Keratinocyte (primary cell): ENCODE measurements around the gene NEK8. TPM values are rescaled to one million over a fixed set of nuclear protein-coding genes. Genes with fewer than 3 reads are reported as not detected.

ENCODE experiments used
- DNase-seq: peaks from one replicate; pipeline ENCODE4 v3.0.0-alpha.2; 2011; ENCODE audit warnings: low read depth, missing footprints, low spot score
- FAIRE-seq: peaks from 2 replicates; lab custom pipeline; 2011; peaks lifted over from hg19 to GRCh38; lab: Jason Lieb, UNC
- H2AFZ ChIP-seq: 2 replicates; pipeline ENCODE4 v1.6.0; 2012; ENCODE audit warnings: low read length, control low read depth, inconsistent platforms; ENCODE audit not compliant: control insufficient read depth
- H3K27ac ChIP-seq: 2 replicates; pipeline ENCODE4 v1.5.1; 2011; ENCODE audit warnings: low read length; ENCODE audit not compliant: control insufficient read depth, insufficient read depth
- H3K27me3 ChIP-seq: 3 replicates; pipeline ENCODE4 v1.6.0; 2011; ENCODE audit warnings: low read length; ENCODE audit not compliant: control insufficient read depth, insufficient read depth; ENCODE audit errors: extremely low read depth
- H3K36me3 ChIP-seq, 2 experiments: 2 replicates in 1 of 2; 3 replicates in 1 of 2; pipeline ENCODE4 v1.5.1; 2011; ENCODE audit warnings: low read length in 2 of 2, mild to moderate bottlenecking in 1 of 2; ENCODE audit not compliant: control insufficient read depth in 2 of 2, insufficient read depth in 2 of 2; ENCODE audit errors: extremely low read depth in 1 of 2
- H3K4me1 ChIP-seq: 3 replicates; pipeline ENCODE4 v1.5.1; 2011; ENCODE audit warnings: low read length; ENCODE audit not compliant: control insufficient read depth, insufficient read depth; ENCODE audit errors: extremely low read depth
- H3K4me2 ChIP-seq: 3 replicates; pipeline ENCODE4 v1.6.0; 2011; ENCODE audit warnings: low read depth, low read length; ENCODE audit not compliant: control insufficient read depth, insufficient read depth; ENCODE audit errors: extremely low read depth
- H3K4me3 ChIP-seq, 3 experiments: fragments of 200-600 bp in 1 of 3; sonication (generic) in 1 of 3; 2 replicates in 2 of 3; 3 replicates in 1 of 3; pipeline ENCODE4 v1.5.1; 2011 to 2016; ENCODE audit warnings: low read length in 3 of 3, mild to moderate bottlenecking in 3 of 3, control low read depth in 2 of 3, inconsistent platforms in 1 of 3, low read depth in 1 of 3, mixed read lengths in 1 of 3, mixed run types in 1 of 3, moderate library complexity in 1 of 3; ENCODE audit not compliant: control insufficient read depth in 2 of 3, insufficient read depth in 2 of 3; ENCODE audit errors: extremely low read depth in 1 of 3
- H3K79me2 ChIP-seq: 2 replicates; pipeline ENCODE4 v1.6.0; 2012; ENCODE audit warnings: low read length; ENCODE audit not compliant: control insufficient read depth, insufficient read depth
- H3K9ac ChIP-seq: 3 replicates; pipeline ENCODE4 v1.6.0; 2011; ENCODE audit warnings: low read length; ENCODE audit not compliant: control insufficient read depth, insufficient read depth; ENCODE audit errors: extremely low read depth
- H3K9me1 ChIP-seq: 3 replicates; pipeline ENCODE4 v1.6.0; 2011; ENCODE audit warnings: low read length; ENCODE audit not compliant: control insufficient read depth, insufficient read depth; ENCODE audit errors: extremely low read depth
- H3K9me3 ChIP-seq: 2 replicates; pipeline ENCODE4 v1.5.1; 2012; ENCODE audit warnings: low read depth, low read length; ENCODE audit not compliant: control insufficient read depth
- H4K20me1 ChIP-seq: 3 replicates; pipeline ENCODE4 v1.6.0; 2011; ENCODE audit warnings: low read length; ENCODE audit not compliant: control insufficient read depth, insufficient read depth; ENCODE audit errors: extremely low read depth
- EZH2 ChIP-seq: IDR thresholded peaks from one replicate; pipeline ENCODE4 v1.6.1; 2012; ENCODE audit warnings: inconsistent platforms, mild to moderate bottlenecking, low read length, moderate library complexity
- dilution Hi-C: fragments of 300-500 bp; cut with MboI; formaldehyde crosslinking; loops from one replicate; pipeline ENCODE4 v1.7.0; 2020; ENCODE audit warnings: low sequenced_read_pairs; ENCODE audit not compliant: extremely low pct_ligation_motif_present
- polyA plus RNA-seq, 5 experiments: library from polyadenylated mRNA; depleted of rRNA in 3 of 5; stranded (reverse) in 3 of 5; stranded (forward) in 1 of 5; unstranded in 1 of 5; fragments of >200 nt; gene quantifications; 1 replicate in 1 of 5; 2 replicates in 3 of 5; 3 replicates in 1 of 5; pipeline versions ENCODE4 v1.2.1 to v1.2.3, GENCODE V29; 2011 to 2012; ENCODE audit warnings: missing spikeins in 2 of 5, low read depth in 1 of 5, low replicate concordance in 1 of 5
- TF ChIP-seq, protein P1 (sequence below), 3 experiments: IDR thresholded peaks in 1 of 3; conservative IDR thresholded peaks in 1 of 3; optimal IDR thresholded peaks in 1 of 3; 2 replicates in 2 of 3; 3 replicates in 1 of 3; pipeline versions ENCODE3 to v1.5.1; 2011; ENCODE audit warnings: low read length in 3 of 3, mild to moderate bottlenecking in 3 of 3, moderate library complexity in 2 of 3, control low read depth in 1 of 3, inconsistent platforms in 1 of 3; ENCODE audit not compliant: insufficient read depth in 2 of 3; ENCODE audit errors: extremely low read depth in 1 of 3

Gene NEK8
- polyA plus RNA-seq, 1 donor (not counting 4 experiments of a cell fraction or from before 2014, with no cell fraction given) = 4.1 TPM

DNA sequence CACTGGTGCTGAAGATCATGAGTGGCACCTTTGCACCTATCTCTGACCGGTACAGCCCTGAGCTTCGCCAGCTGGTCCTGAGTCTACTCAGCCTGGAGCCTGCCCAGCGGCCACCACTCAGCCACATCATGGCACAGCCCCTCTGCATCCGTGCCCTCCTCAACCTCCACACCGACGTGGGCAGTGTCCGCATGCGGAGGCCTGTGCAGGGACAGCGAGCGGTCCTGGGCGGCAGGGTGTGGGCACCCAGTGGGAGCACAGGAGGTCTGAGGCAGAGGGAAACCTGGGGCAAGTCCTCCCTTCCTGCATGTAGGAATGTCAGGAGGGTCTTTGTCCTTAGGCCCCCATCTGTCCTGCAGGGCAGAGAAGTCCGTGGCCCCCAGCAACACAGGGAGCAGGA is 8.7 kb downstream of the NEK8 start:
- dilution Hi-C loops = no loop called here
- FAIRE-seq (no peak), DNase-seq (no peak)
- Histone ChIP-seq H3K27ac (no peak overlapping the region), H3K27me3 (no peaks in the 10 kb centered on the region), H3K4me1 (peaks cover 8% of the 10 kb centered on the region), H3K4me2 (no peak overlapping the region), H3K9me1 (no peaks in the 10 kb centered on the region), H4K20me1 (no peaks in the 10 kb centered on the region), H2AFZ (no peak overlapping the region), H3K36me3 (peaks cover 0 to 5% of the 10 kb centered on the region in 2 experiments), H3K9me3 (peaks cover 11% of the 10 kb centered on the region), H3K4me3 (no peak overlapping the region), H3K79me2 (no peaks in the 10 kb centered on the region), H3K9ac (no peak overlapping the region)
- TF ChIP-seq EZH2 = no peak
- TF ChIP-seq, protein P1, sequence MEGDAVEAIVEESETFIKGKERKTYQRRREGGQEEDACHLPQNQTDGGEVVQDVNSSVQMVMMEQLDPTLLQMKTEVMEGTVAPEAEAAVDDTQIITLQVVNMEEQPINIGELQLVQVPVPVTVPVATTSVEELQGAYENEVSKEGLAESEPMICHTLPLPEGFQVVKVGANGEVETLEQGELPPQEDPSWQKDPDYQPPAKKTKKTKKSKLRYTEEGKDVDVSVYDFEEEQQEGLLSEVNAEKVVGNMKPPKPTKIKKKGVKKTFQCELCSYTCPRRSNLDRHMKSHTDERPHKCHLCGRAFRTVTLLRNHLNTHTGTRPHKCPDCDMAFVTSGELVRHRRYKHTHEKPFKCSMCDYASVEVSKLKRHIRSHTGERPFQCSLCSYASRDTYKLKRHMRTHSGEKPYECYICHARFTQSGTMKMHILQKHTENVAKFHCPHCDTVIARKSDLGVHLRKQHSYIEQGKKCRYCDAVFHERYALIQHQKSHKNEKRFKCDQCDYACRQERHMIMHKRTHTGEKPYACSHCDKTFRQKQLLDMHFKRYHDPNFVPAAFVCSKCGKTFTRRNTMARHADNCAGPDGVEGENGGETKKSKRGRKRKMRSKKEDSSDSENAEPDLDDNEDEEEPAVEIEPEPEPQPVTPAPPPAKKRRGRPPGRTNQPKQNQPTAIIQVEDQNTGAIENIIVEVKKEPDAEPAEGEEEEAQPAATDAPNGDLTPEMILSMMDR (optimal IDR thresholded peaks at IDR 0.05 in 1 of 3, IDR thresholded peaks at IDR 0.05 in 1 of 3, conservative IDR thresholded peaks at IDR 0.05 in 1 of 3; ENCODE audit: extremely low read depth in 1 of 3, insufficient read depth in 2 of 3, low read length in 3 of 3) = no peak

DNA sequence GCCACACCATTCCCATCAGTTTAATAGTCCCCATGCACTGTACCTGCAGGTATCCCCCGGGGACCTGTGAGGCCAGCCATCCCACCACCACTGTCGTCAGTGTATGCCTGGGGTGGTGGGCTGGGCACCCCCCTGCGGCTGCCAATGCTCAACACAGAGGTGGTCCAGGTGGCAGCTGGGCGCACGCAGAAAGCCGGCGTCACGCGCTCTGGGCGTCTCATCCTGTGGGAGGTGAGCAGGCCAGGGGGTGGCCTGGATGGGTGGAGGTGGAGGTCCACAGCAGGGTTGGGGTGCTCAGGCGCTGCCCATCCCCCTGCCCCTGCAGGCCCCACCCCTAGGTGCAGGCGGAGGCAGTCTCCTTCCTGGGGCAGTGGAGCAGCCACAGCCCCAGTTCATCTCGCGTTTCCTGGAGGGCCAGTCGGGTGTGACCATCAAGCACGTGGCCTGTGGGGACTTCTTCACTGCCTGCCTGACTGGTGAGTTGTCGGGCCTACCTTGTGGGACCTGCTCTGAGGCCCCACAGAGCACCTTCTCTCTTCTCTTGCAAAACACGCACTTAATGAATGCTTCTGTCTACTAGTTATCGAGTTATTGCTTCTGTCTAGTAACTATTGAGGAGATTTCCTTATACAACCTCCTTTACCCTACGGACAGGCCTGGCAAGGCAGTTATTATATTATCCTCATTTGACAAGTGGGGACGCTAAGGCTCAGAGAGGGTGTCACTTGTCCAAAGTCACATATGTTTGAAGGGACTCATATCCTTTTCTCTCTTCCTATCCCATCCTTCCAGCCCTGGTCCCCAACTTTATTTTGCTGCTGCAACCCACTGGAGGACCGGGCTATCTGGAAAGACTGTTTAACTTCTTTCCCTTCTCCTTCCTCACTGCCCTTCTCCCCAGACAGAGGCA is 9.4 kb downstream of the NEK8 start:
- no peaks in the 10 kb centered on the region for H3K27me3 ChIP-seq
- H3K9ac ChIP-seq = no peak overlapping the region
- peaks cover 11% of the 10 kb centered on the region for H3K9me3 ChIP-seq
- dilution Hi-C loops = no loop called here
- DNase-seq = no peak
- H3K4me2 ChIP-seq = no peak overlapping the region
- peaks cover 8% of the 10 kb centered on the region for H3K4me1 ChIP-seq
- H3K79me2 ChIP-seq = no peaks in the 10 kb centered on the region
- no peak for TF ChIP-seq EZH2
- TF ChIP-seq, protein P1 (optimal IDR thresholded peaks at IDR 0.05 in 1 of 3, IDR thresholded peaks at IDR 0.05 in 1 of 3, conservative IDR thresholded peaks at IDR 0.05 in 1 of 3; ENCODE audit: extremely low read depth in 1 of 3, insufficient read depth in 2 of 3, low read length in 3 of 3) = no peak
- H4K20me1 ChIP-seq = no peaks in the 10 kb centered on the region
- no peak overlapping the region for H2AFZ ChIP-seq
- H3K9me1 ChIP-seq = no peaks in the 10 kb centered on the region
- FAIRE-seq = no peak
- H3K27ac ChIP-seq = no peak overlapping the region
- no peak overlapping the region for H3K4me3 ChIP-seq
- peaks cover 0 to 5% of the 10 kb centered on the region in 2 experiments for H3K36me3 ChIP-seq
